ENCODE results near the gene PRAME.
"Not testable (repeated sequence)": the region's sequence is repeated elsewhere in the genome, so short reads cannot be mapped to it uniquely, and the experiment has no call there.

The PRAME gene

GRCh38 chr22:22593250-22593649 lies 34.2 kb upstream of the PRAME start:
- no peaks in the 10 kb centered on the region for H3K9me3 ChIP-seq (ENCODE audit: control insufficient read depth in 2 of 2, low read length in 2 of 2)
- no peak overlapping the region for H3K9ac ChIP-seq (ENCODE audit: low read length in 2 of 2)

GRCh38 chr22:22591348-22592299 lies 32.6 kb upstream of the PRAME start:
- Histone ChIP-seq H3K27ac (ENCODE audit: low read length) (no peak overlapping the region), H3K4me1 (ENCODE audit: control insufficient read depth, insufficient read depth, low read length) (no peaks in the 10 kb centered on the region), H3K4me3 (ENCODE audit: low read length in 2 of 2) (no peak overlapping the region), H3K36me3 (ENCODE audit: control insufficient read depth in 2 of 2, insufficient read depth in 2 of 2, low read length in 2 of 2) (no peaks in the 10 kb centered on the region), H3K9me3 (ENCODE audit: control insufficient read depth in 2 of 2, low read length in 2 of 2) (no peaks in the 10 kb centered on the region), H3K27me3 (ENCODE audit: control insufficient read depth in 1 of 2, insufficient read depth in 2 of 2, low read length in 2 of 2) (peaks cover 0 to 11% of the 10 kb centered on the region in 2 donors), H3K9ac (ENCODE audit: low read length in 2 of 2) (no peak overlapping the region)

More at GRCh38 chr22:22593250-22593649, 34.2 kb upstream of the PRAME start:
- Histone ChIP-seq H3K4me3 (ENCODE audit: low read length in 2 of 2) (no peak overlapping the region), H3K27ac (ENCODE audit: low read length) (no peak overlapping the region), H3K36me3 (ENCODE audit: control insufficient read depth in 2 of 2, insufficient read depth in 2 of 2, low read length in 2 of 2) (no peaks in the 10 kb centered on the region), H3K4me1 (ENCODE audit: control insufficient read depth, insufficient read depth, low read length) (no peaks in the 10 kb centered on the region), H3K27me3 (ENCODE audit: control insufficient read depth in 1 of 2, insufficient read depth in 2 of 2, low read length in 2 of 2) (peaks cover 0 to 2% of the 10 kb centered on the region in 2 donors)

- no peak overlapping the region for H3K9ac ChIP-seq (ENCODE audit: low read length in 2 of 2)
- H3K4me1 ChIP-seq (ENCODE audit: control insufficient read depth, insufficient read depth, low read length): no peaks in the 10 kb centered on the region
- no peaks in the 10 kb centered on the region for H3K9me3 ChIP-seq (ENCODE audit: control insufficient read depth in 2 of 2, low read length in 2 of 2)
- H3K36me3 ChIP-seq (ENCODE audit: control insufficient read depth in 2 of 2, insufficient read depth in 2 of 2, low read length in 2 of 2): no peaks in the 10 kb centered on the region
- peaks cover 0 to 12% of the 10 kb centered on the region in 2 donors for H3K27me3 ChIP-seq (ENCODE audit: control insufficient read depth in 1 of 2, insufficient read depth in 2 of 2, low read length in 2 of 2)
- no peak overlapping the region for H3K4me3 ChIP-seq (ENCODE audit: low read length in 2 of 2)
- H3K27ac ChIP-seq (ENCODE audit: low read length): no peak overlapping the region
Observed at GRCh38 chr22:22590136-22590891, 31.2 kb upstream of the PRAME start.

GRCh38 chr22:22588485-22589164 lies 29.6 kb upstream of the PRAME start:
- no peaks in the 10 kb centered on the region for H3K4me1 ChIP-seq (ENCODE audit: control insufficient read depth, insufficient read depth, low read length)
- no peak overlapping the region for H3K27ac ChIP-seq (ENCODE audit: low read length)
- H3K9me3 ChIP-seq (ENCODE audit: control insufficient read depth in 2 of 2, low read length in 2 of 2): no peaks in the 10 kb centered on the region
- H3K4me3 ChIP-seq (ENCODE audit: low read length in 2 of 2): no peak overlapping the region
- H3K9ac ChIP-seq (ENCODE audit: low read length in 2 of 2): no peak overlapping the region
- H3K36me3 ChIP-seq (ENCODE audit: control insufficient read depth in 2 of 2, insufficient read depth in 2 of 2, low read length in 2 of 2): no peaks in the 10 kb centered on the region
- H3K27me3 ChIP-seq (ENCODE audit: control insufficient read depth in 1 of 2, insufficient read depth in 2 of 2, low read length in 2 of 2): peaks cover 0 to 10% of the 10 kb centered on the region in 2 donors

GRCh38 chr22:22587577-22588188 lies 28.6 kb upstream of the PRAME start:
- peaks cover 0 to 10% of the 10 kb centered on the region in 2 donors for H3K27me3 ChIP-seq (ENCODE audit: control insufficient read depth in 1 of 2, insufficient read depth in 2 of 2, low read length in 2 of 2)
- no peaks in the 10 kb centered on the region for H3K4me1 ChIP-seq (ENCODE audit: control insufficient read depth, insufficient read depth, low read length)
- no peaks in the 10 kb centered on the region for H3K36me3 ChIP-seq (ENCODE audit: control insufficient read depth in 2 of 2, insufficient read depth in 2 of 2, low read length in 2 of 2)
- no peaks in the 10 kb centered on the region for H3K9me3 ChIP-seq (ENCODE audit: control insufficient read depth in 2 of 2, low read length in 2 of 2)
- no peak overlapping the region for H3K27ac ChIP-seq (ENCODE audit: low read length)
- H3K9ac ChIP-seq (ENCODE audit: low read length in 2 of 2): no peak overlapping the region
- no peak overlapping the region for H3K4me3 ChIP-seq (ENCODE audit: low read length in 2 of 2)

- no peaks in the 10 kb centered on the region for H3K9me3 ChIP-seq (ENCODE audit: control insufficient read depth in 2 of 2, low read length in 2 of 2)
- H3K4me1 ChIP-seq (ENCODE audit: control insufficient read depth, insufficient read depth, low read length): no peaks in the 10 kb centered on the region
- H3K9ac ChIP-seq (ENCODE audit: low read length in 2 of 2): no peak overlapping the region
- H3K27ac ChIP-seq (ENCODE audit: low read length): no peak overlapping the region
- no peak overlapping the region for H3K4me3 ChIP-seq (ENCODE audit: low read length in 2 of 2)
- no peaks in the 10 kb centered on the region for H3K36me3 ChIP-seq (ENCODE audit: control insufficient read depth in 2 of 2, insufficient read depth in 2 of 2, low read length in 2 of 2)
- peaks cover 0 to 14% of the 10 kb centered on the region in 2 donors for H3K27me3 ChIP-seq (ENCODE audit: control insufficient read depth in 1 of 2, insufficient read depth in 2 of 2, low read length in 2 of 2)
Observed at GRCh38 chr22:22584722-22585121, 25.7 kb upstream of the PRAME start.

GRCh38 chr22:22583030-22583429 lies 24.0 kb upstream of the PRAME start:
- H3K9ac ChIP-seq (ENCODE audit: low read length in 2 of 2): no peak overlapping the region
- H3K9me3 ChIP-seq (ENCODE audit: control insufficient read depth in 2 of 2, low read length in 2 of 2): no peaks in the 10 kb centered on the region
- no peaks in the 10 kb centered on the region for H3K36me3 ChIP-seq (ENCODE audit: control insufficient read depth in 2 of 2, insufficient read depth in 2 of 2, low read length in 2 of 2)
- no peak overlapping the region for H3K4me3 ChIP-seq (ENCODE audit: low read length in 2 of 2)
- peaks cover 0 to 14% of the 10 kb centered on the region in 2 donors for H3K27me3 ChIP-seq (ENCODE audit: control insufficient read depth in 1 of 2, insufficient read depth in 2 of 2, low read length in 2 of 2)
- no peak overlapping the region for H3K27ac ChIP-seq (ENCODE audit: low read length)
- no peaks in the 10 kb centered on the region for H3K4me1 ChIP-seq (ENCODE audit: control insufficient read depth, insufficient read depth, low read length)

- not testable (repeated sequence) for H3K27me3 ChIP-seq (ENCODE audit: control insufficient read depth in 1 of 2, insufficient read depth in 2 of 2, low read length in 2 of 2); H3K36me3 ChIP-seq (ENCODE audit: control insufficient read depth in 2 of 2, insufficient read depth in 2 of 2, low read length in 2 of 2); H3K4me1 ChIP-seq (ENCODE audit: control insufficient read depth, insufficient read depth, low read length); H3K9me3 ChIP-seq (ENCODE audit: control insufficient read depth in 2 of 2, low read length in 2 of 2); H3K4me3 ChIP-seq (ENCODE audit: low read length in 2 of 2); H3K27ac ChIP-seq (ENCODE audit: low read length); H3K9ac ChIP-seq (ENCODE audit: low read length in 2 of 2)
Observed at GRCh38 chr22:22581524-22581923, 22.5 kb upstream of the PRAME start.

GRCh38 chr22:22579869-22580604 lies 21.0 kb upstream of the PRAME start:
- Histone ChIP-seq H3K9me3 (ENCODE audit: control insufficient read depth in 2 of 2, low read length in 2 of 2) (no peaks in the 10 kb centered on the region), H3K4me3 (ENCODE audit: low read length in 2 of 2) (no peak overlapping the region), H3K9ac (ENCODE audit: low read length in 2 of 2) (no peak overlapping the region), H3K27me3 (ENCODE audit: control insufficient read depth in 1 of 2, insufficient read depth in 2 of 2, low read length in 2 of 2) (peaks cover 4 to 5% of the 10 kb centered on the region in 2 donors), H3K27ac (ENCODE audit: low read length) (no peak overlapping the region), H3K36me3 (ENCODE audit: control insufficient read depth in 2 of 2, insufficient read depth in 2 of 2, low read length in 2 of 2) (no peaks in the 10 kb centered on the region), H3K4me1 (ENCODE audit: control insufficient read depth, insufficient read depth, low read length) (no peaks in the 10 kb centered on the region)
